Stimulated activated memory B cell treated with anti-CD40 and anti-IgM and Interleukin-4, amounts not matched to agents 10 μg/mL and 1 μg/mL and 100 μg/mL, for 72 hours (primary cell): ENCODE results near the gene CES5A.
"Not testable (repeated sequence)": the region's sequence is repeated elsewhere in the genome, so short reads cannot be mapped to it uniquely, and the experiment has no call there.

ENCODE experiments used
- ATAC-seq: fragments of 150-1000 bp; cut with Tn5 transposase; 2 replicates; pipeline ENCODE4 v1.10.0; 2021
- H3K27ac Mint-ChIP-seq: one replicate; pipeline ENCODE4 v1.8.0; 2022; ENCODE audit warnings: mild to moderate bottlenecking, mixed read lengths
- H3K27me3 Mint-ChIP-seq: one replicate; pipeline ENCODE4 v1.8.0; 2022; ENCODE audit warnings: mixed read lengths
- H3K36me3 Mint-ChIP-seq: one replicate; pipeline ENCODE4 v1.8.0; 2022; ENCODE audit warnings: mixed read lengths
- H3K4me1 Mint-ChIP-seq: one replicate; pipeline ENCODE4 v1.8.0; 2022; ENCODE audit warnings: mixed read lengths
- H3K4me3 Mint-ChIP-seq: one replicate; pipeline ENCODE4 v1.8.0; 2022; ENCODE audit warnings: mild to moderate bottlenecking, moderate library complexity, mixed read lengths
- H3K9me3 Mint-ChIP-seq: one replicate; pipeline ENCODE4 v1.8.0; 2022; ENCODE audit warnings: mixed read lengths

CES5A gene

GRCh38 chr16:55875273-55875672 is at the start of gene CES5A:
CES5A (minus strand) TSS chr16:55875373; CDS start chr16:55875221, 152 bp downstream.
- no peak for ATAC-seq
- Mint-ChIP-seq H3K4me3 (no peak within 1 kb of the TSS), H3K27me3 (peaks cover 24% of the 10 kb centered on the region), H3K27ac (no peak within 1 kb of the TSS), H3K9me3 (peaks cover 12% of the 10 kb centered on the region), H3K36me3 (no peaks in the 10 kb centered on the region), H3K4me1 (no peaks in the 10 kb centered on the region)

- no peak for ATAC-seq
- Mint-ChIP-seq H3K4me3 (no peak overlapping the region), H3K27ac (no peak overlapping the region), H3K36me3 (no peaks in the 10 kb centered on the region), H3K4me1 (no peaks in the 10 kb centered on the region), H3K27me3 (peaks cover 61% of the 10 kb centered on the region), H3K9me3 (no peaks in the 10 kb centered on the region)
Measured at GRCh38 chr16:55922662-55923061, 47.5 kb upstream of the CES5A start.

GRCh38 chr16:55917373-55918160 is 42.4 kb upstream of the CES5A start:
- H3K4me1 Mint-ChIP-seq = no peaks in the 10 kb centered on the region
- no peak overlapping the region for H3K4me3 Mint-ChIP-seq
- no peaks in the 10 kb centered on the region for H3K9me3 Mint-ChIP-seq
- no peak for ATAC-seq
- peaks cover 52% of the 10 kb centered on the region for H3K27me3 Mint-ChIP-seq
- no peak overlapping the region for H3K27ac Mint-ChIP-seq
- no peaks in the 10 kb centered on the region for H3K36me3 Mint-ChIP-seq

- Mint-ChIP-seq H3K27me3 (peaks cover 50% of the 10 kb centered on the region), H3K36me3 (no peaks in the 10 kb centered on the region), H3K9me3 (peaks cover 6% of the 10 kb centered on the region), H3K4me1 (no peaks in the 10 kb centered on the region), H3K4me3 (no peak overlapping the region), H3K27ac (no peak overlapping the region)
- no peak for ATAC-seq
Measured at GRCh38 chr16:55915096-55915827, 40.1 kb upstream of the CES5A start.

- Mint-ChIP-seq H3K4me1 (no peaks in the 10 kb centered on the region), H3K27ac (no peak overlapping the region), H3K36me3 (no peaks in the 10 kb centered on the region), H3K9me3 (peaks cover 6% of the 10 kb centered on the region), H3K4me3 (no peak overlapping the region), H3K27me3 (peaks cover 47% of the 10 kb centered on the region)
- ATAC-seq = no peak
Measured at GRCh38 chr16:55914383-55914782, 39.2 kb upstream of the CES5A start.

- no peak for ATAC-seq
- H3K27ac Mint-ChIP-seq = no peak overlapping the region
- no peak overlapping the region for H3K4me3 Mint-ChIP-seq
- H3K36me3 Mint-ChIP-seq = no peaks in the 10 kb centered on the region
- peaks cover 40% of the 10 kb centered on the region for H3K27me3 Mint-ChIP-seq
- no peaks in the 10 kb centered on the region for H3K4me1 Mint-ChIP-seq
- H3K9me3 Mint-ChIP-seq = peaks cover 6% of the 10 kb centered on the region
Measured at GRCh38 chr16:55913716-55914115, 38.5 kb upstream of the CES5A start.

- not testable (repeated sequence) for H3K36me3 Mint-ChIP-seq, H3K4me1 Mint-ChIP-seq, H3K27ac Mint-ChIP-seq, H3K9me3 Mint-ChIP-seq, ATAC-seq, H3K4me3 Mint-ChIP-seq
- H3K27me3 Mint-ChIP-seq = peaks cover 34% of the 10 kb centered on the region
Measured at GRCh38 chr16:55913121-55913520, 37.9 kb upstream of the CES5A start.

- Mint-ChIP-seq H3K9me3 (peaks cover 6% of the 10 kb centered on the region), H3K27ac (no peak overlapping the region), H3K4me3 (no peak overlapping the region), H3K4me1 (no peaks in the 10 kb centered on the region), H3K36me3 (no peaks in the 10 kb centered on the region), H3K27me3 (peaks cover 31% of the 10 kb centered on the region)
- ATAC-seq = no peak
Measured at GRCh38 chr16:55912022-55912421, 36.8 kb upstream of the CES5A start.

GRCh38 chr16:55911616-55912015 is 36.4 kb upstream of the CES5A start:
- Mint-ChIP-seq H3K4me3 (no peak overlapping the region), H3K27me3 (peaks cover 31% of the 10 kb centered on the region)

GRCh38 chr16:55909876-55910275 is 34.7 kb upstream of the CES5A start:
- H3K9me3 Mint-ChIP-seq = peaks cover 6% of the 10 kb centered on the region

More at GRCh38 chr16:55911616-55912015, 36.4 kb upstream of the CES5A start:
- H3K27ac Mint-ChIP-seq = no peak overlapping the region
- no peaks in the 10 kb centered on the region for H3K36me3 Mint-ChIP-seq
- H3K9me3 Mint-ChIP-seq = peaks cover 6% of the 10 kb centered on the region
- no peak for ATAC-seq
- H3K4me1 Mint-ChIP-seq = no peaks in the 10 kb centered on the region

GRCh38 chr16:55908641-55909040 is 33.5 kb upstream of the CES5A start:
- Mint-ChIP-seq H3K4me3 (no peak overlapping the region), H3K27me3 (peaks cover 43% of the 10 kb centered on the region), H3K27ac (no peak overlapping the region), H3K4me1 (no peaks in the 10 kb centered on the region), H3K9me3 (peaks cover 9% of the 10 kb centered on the region), H3K36me3 (no peaks in the 10 kb centered on the region)
- no peak for ATAC-seq

More at GRCh38 chr16:55909876-55910275, 34.7 kb upstream of the CES5A start:
- Mint-ChIP-seq H3K36me3 (no peaks in the 10 kb centered on the region), H3K27me3 (peaks cover 43% of the 10 kb centered on the region), H3K27ac (no peak overlapping the region), H3K4me1 (no peaks in the 10 kb centered on the region), H3K4me3 (no peak overlapping the region)
- no peak for ATAC-seq

GRCh38 chr16:55907661-55908060 is 32.5 kb upstream of the CES5A start:
- H3K9me3 Mint-ChIP-seq = peaks cover 12% of the 10 kb centered on the region
- peaks cover 38% of the 10 kb centered on the region for H3K27me3 Mint-ChIP-seq

GRCh38 chr16:55906123-55906522 is 30.9 kb upstream of the CES5A start:
- H3K4me3 Mint-ChIP-seq = no peak overlapping the region

More at GRCh38 chr16:55907661-55908060, 32.5 kb upstream of the CES5A start:
- Mint-ChIP-seq H3K4me1 (no peaks in the 10 kb centered on the region), H3K27ac (no peak overlapping the region), H3K36me3 (no peaks in the 10 kb centered on the region), H3K4me3 (no peak overlapping the region)
- ATAC-seq = no peak

GRCh38 chr16:55905651-55906050 is 30.5 kb upstream of the CES5A start:
- Mint-ChIP-seq H3K4me1 (no peaks in the 10 kb centered on the region), H3K27ac (no peak overlapping the region), H3K4me3 (no peak overlapping the region), H3K9me3 (peaks cover 7% of the 10 kb centered on the region), H3K36me3 (no peaks in the 10 kb centered on the region), H3K27me3 (peaks cover 21% of the 10 kb centered on the region)
- no peak for ATAC-seq

More at GRCh38 chr16:55906123-55906522, 30.9 kb upstream of the CES5A start:
- Mint-ChIP-seq H3K36me3 (no peaks in the 10 kb centered on the region), H3K4me1 (no peaks in the 10 kb centered on the region), H3K27ac (no peak overlapping the region), H3K9me3 (peaks cover 12% of the 10 kb centered on the region), H3K27me3 (peaks cover 26% of the 10 kb centered on the region)
- no peak for ATAC-seq

GRCh38 chr16:55901566-55902217 is 26.5 kb upstream of the CES5A start:
- Mint-ChIP-seq H3K36me3 (no peaks in the 10 kb centered on the region), H3K4me1 (no peaks in the 10 kb centered on the region), H3K4me3 (no peak overlapping the region), H3K27me3 (peaks cover 26% of the 10 kb centered on the region), H3K9me3 (peaks cover 11% of the 10 kb centered on the region), H3K27ac (no peak overlapping the region)
- no peak for ATAC-seq
